Medulla oblongata (tissue), 1 donor: ENCODE results near the gene CCM2L.

ENCODE experiments used
- DNase-seq: peaks from one replicate; pipeline ENCODE4 v3.0.0-alpha.2; 2015; ENCODE audit errors: extremely low spot score

CCM2L gene

GRCh38 chr20:31992086-31992485 is 18.2 kb upstream of the CCM2L start:
- no peak for DNase-seq

DNA sequence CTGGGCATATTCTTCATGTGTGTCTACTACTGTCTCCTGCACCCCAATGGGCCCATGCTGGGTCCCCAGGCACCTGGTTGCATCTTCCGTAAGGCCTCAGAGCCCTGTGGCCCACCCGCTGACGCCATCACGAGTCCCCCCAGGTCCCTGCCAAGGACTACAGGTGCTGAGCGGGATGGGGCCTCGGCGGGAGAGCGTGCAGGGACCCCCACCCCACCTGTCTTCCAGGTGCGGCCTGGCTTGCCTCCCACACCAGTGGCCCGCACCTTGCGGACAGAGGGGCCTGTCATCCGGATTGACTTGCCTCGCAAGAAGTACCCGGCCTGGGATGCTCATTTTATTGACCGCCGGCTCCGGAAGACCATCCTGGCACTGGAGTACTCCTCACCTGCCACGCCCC is 13.2 kb upstream of the CCM2L start:
- DNase-seq = no peak

- no peak for DNase-seq
Measured at GRCh38 chr20:31998246-31998645, 12.0 kb upstream of the CCM2L start.

- no peak for DNase-seq
Measured at GRCh38 chr20:32003325-32003724, 6.9 kb upstream of the CCM2L start.

- DNase-seq = no peak
Measured at GRCh38 chr20:32004963-32005362, 5.3 kb upstream of the CCM2L start.

DNA sequence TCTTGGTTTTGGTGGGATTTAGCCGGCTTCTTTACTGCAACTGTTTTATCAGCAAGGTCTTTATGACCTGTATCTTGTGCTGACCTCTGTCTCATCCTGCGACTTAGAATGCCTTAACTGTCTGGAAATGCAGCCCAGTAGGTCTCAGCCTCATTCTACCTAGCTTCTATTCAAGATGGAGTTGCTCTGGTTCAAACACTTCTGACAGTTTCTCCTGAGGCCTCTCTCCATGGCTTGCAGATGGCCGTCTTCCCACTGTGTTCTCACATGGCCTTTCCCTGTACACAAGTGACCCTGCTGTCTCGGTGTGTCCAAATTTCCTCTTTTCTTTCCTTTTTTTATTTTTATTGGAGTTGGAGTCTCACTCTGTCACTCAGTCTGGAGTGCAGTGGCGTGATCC is 4.2 kb upstream of the CCM2L start:
- no peak for DNase-seq

DNA sequence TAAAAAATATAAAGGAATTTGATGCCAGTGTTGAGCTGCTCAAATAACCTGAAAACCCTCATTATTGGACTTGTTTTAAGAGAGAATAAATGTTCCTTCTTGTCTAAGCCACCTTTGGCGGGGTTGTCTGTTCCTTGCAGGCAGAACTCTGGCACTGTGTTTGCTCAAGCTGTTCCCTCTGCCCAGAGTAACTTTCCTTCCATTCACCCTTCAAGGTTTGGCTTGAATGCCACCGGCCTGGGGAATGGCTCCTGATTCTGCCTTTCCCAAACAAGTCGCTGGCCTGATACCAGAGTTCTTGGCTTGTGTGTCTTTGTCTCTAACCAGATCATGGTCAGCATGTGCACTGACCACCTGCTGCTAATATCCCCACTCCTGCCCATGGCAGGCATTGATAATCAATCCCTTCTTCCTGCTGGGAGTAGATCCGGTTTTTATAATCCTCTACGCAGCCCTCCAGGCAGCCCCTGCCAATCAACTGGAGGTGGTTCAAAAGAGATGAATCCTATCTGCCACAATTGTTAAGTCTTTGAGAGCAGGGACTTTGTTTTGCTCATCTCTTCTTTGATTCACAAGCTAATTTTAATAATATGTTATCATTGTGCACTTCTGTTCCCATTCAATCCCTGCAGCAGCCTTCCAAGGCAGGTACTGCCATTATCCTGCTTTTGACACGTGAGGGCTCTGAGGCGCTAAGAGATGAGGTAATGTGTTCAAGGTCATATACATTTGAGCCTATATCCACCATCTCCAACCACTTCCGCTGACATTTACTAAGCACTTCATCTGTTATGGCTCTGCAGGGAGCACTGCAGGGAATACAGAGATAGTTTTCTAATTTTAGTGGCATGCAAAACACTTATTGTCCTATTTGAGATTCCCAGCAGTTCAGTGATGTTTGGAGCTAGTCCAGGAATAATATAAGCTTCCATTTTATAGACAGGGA is 3.1 kb upstream of the CCM2L start:
- no peak for DNase-seq

- no peak for DNase-seq
Measured at GRCh38 chr20:32007787-32008616, 2.2 kb upstream of the CCM2L start.

DNA sequence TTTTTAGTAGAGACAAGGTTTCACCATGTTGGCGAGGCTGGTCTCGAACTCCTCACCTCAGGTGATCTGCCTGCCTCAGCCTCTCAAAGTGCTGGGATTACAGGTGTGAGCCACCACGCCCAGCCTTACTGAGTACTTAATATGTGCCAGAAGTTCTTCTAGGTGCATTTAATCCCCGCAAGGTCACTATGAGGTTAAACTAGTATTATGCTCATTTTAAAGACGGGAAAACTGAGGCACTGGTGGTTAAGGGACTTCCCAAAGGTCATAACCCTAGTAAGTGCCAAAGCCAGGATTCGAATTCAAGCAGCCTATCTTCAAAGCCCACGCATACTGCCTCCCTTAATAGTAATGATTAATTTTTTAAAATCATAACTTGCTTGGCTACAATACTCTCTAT is 674 bp upstream of the CCM2L start:
- no peak for DNase-seq

- DNase-seq = no peak
Measured at GRCh38 chr20:32010666-32011065, 428 bp downstream of the CCM2L start.

GRCh38 chr20:32012159-32012688 is 2.0 kb downstream of the CCM2L start:
- DNase-seq = no peak

DNA sequence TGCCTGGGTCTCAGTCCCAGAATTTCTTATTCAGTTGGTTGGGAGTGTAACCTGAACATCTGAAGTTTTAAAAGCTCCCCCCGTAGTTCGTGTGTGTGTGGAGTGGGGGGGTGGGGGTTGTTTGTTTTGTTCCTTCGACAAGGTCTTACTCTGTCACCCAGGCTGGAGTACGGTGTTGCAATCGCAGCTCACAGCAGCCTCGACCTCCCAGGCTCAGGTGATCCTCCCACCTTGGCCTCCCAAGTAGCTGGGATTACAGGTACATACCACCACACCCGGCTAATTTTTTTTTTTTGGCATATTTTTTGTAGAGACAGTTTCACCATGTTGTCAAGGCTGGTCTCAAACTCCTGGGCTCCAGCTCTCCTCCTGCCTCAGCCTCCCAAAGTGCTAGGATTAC is 3.1 kb downstream of the CCM2L start:
- no peak for DNase-seq

- DNase-seq = no peak
Measured at GRCh38 chr20:32017711-32018251, 7.5 kb downstream of the CCM2L start.

GRCh38 chr20:32018269-32019155 is 8.3 kb downstream of the CCM2L start:
- DNase-seq = no peak

DNA sequence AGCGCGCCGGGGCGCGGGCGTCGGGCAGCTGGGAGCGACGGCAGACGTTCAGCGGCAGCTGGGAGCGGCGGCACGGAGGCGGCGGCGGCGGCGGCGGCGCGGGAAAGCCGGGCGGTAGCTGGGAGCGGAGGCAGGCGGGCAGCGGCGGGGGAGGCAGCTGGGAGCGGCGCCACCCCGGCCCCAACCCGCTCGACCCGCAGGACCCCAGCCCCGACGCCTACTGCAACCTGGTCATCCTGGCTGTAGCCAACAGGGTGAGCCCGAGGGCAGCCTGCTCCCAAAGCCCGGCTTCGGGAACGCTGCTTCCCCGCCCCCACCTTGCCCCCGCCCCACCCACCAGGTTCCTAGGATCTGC is 8.9 kb downstream of the CCM2L start:
- DNase-seq = no peak

DNA sequence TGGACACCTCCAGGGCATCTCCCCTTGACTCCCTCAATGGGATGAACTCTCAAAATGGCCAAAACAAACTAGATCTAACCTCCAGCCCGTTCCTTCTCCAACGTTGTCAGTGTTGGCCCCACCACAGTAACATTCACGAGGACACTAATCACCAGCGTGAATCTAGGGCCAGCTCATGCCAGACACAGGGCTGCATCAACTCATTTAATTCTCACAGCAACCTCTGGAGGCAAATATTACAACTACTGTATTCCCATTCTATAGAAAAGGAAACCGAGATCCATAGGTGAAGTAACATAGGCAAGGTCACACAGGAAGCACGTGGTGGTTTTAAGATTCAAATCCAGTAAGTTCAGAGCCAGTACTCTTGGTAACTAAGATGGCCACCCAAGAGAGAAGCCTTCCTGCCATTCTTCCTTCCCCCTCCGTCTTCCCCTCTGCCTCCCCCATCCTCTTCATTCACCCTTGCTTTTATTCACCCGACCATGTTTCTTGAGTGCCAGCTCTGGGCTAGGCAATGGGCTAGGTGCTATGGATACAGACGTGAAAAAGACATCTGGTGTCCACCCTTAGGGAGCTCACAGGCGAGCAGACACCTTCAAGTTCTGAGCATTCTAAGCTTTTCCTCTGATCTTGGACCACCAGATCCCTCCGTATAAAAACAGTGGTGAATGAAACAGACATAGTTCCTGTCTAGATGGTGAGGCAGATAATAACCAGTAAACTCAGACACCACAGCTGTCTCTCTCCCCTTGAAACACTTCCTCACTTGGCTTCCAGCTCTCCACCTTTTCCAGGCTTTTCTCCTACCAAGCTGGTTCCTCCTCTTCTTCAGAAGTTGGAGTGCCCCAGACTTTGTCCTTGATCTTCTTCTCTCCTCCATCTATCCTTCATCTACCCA is 9.6 kb downstream of the CCM2L start:
- no peak for DNase-seq

- DNase-seq = no peak
Measured at GRCh38 chr20:32021091-32021490, 10.9 kb downstream of the CCM2L start.

DNA sequence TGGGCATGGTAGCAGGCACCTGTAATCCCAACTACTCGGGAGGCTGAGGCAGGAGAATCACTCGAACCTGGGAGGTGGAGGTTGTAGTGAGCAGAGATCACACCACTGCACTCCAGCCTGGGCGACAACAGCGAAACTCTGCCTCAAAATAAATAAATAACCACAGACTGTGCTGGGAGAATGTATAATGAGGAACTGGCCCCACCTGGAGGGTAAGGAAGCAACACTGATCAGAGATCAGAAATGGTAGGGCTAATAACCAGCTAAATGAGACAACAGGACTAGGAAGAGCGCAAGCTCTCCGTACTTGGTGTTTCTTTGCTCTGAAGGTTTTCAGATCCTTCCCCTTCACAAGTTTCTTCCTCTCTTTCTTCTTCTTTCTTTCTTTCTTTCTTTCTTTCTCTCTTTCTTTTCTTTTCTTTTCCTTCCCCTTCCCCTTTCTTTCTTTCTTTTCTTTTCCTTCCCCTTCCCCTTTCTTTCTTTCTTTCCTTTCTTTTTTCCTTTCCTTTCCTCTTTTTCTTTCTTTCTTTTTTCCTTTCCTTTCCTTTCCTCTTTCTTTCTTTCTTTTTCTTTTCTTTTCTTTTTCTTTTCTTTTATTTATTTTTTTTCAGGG is 14.6 kb downstream of the CCM2L start:
- DNase-seq = no peak

DNA sequence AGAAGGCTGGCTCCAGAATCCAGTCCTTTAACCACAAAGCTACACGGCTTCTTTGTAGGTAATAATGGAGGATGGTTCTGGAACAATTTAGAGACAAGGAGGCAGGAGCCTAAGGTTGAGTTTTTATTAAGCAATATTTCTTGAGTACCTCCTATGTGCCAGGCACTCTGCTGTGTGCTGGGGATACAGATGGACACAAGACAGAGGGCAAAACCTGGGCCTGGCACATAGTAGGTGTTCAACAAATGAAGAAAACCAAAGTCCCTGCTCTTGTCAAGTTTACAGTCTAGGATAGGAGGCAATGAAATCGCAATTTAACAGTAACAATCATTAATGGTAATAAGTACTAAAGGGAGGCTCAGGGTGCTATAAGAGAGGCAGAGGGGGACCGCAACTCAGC is 17.4 kb downstream of the CCM2L start:
- no peak for DNase-seq
